GM12864 (cell line): Measurements from ENCODE around the gene RNF224.

Source experiments
- DNase-seq: peaks from one replicate; pipeline ENCODE4 v3.0.0-alpha.2; 2011; ENCODE audit warnings: low read depth
- H3K4me3 ChIP-seq: 2 replicates; pipeline ENCODE4 v1.5.1; 2011; ENCODE audit warnings: mild to moderate bottlenecking, low read depth, low read length, control low read depth
- CTCF ChIP-seq: IDR thresholded peaks from 2 replicates; pipeline ENCODE4 v1.5.1; 2011; ENCODE audit warnings: low read depth, mild to moderate bottlenecking, moderate library complexity, low read length, control low read depth, inconsistent platforms; ENCODE audit errors: missing control alignments

The RNF224 gene

GRCh38 chr9:137273611-137274320 is 46.5 kb downstream of the RNF224 start:
- TF ChIP-seq CTCF, result no peak
- H3K4me3 ChIP-seq, result no peak overlapping the region
- DNase-seq, result no peak

- no peak for DNase-seq
- no peak for TF ChIP-seq CTCF
- no peak overlapping the region for H3K4me3 ChIP-seq
Observed at GRCh38 chr9:137275203-137275587, 47.9 kb downstream of the RNF224 start.

GRCh38 chr9:137275588-137276472 is 48.5 kb downstream of the RNF224 start:
- no peak overlapping the region for H3K4me3 ChIP-seq
- no peak for TF ChIP-seq CTCF
- DNase-seq, result no peak

DNA sequence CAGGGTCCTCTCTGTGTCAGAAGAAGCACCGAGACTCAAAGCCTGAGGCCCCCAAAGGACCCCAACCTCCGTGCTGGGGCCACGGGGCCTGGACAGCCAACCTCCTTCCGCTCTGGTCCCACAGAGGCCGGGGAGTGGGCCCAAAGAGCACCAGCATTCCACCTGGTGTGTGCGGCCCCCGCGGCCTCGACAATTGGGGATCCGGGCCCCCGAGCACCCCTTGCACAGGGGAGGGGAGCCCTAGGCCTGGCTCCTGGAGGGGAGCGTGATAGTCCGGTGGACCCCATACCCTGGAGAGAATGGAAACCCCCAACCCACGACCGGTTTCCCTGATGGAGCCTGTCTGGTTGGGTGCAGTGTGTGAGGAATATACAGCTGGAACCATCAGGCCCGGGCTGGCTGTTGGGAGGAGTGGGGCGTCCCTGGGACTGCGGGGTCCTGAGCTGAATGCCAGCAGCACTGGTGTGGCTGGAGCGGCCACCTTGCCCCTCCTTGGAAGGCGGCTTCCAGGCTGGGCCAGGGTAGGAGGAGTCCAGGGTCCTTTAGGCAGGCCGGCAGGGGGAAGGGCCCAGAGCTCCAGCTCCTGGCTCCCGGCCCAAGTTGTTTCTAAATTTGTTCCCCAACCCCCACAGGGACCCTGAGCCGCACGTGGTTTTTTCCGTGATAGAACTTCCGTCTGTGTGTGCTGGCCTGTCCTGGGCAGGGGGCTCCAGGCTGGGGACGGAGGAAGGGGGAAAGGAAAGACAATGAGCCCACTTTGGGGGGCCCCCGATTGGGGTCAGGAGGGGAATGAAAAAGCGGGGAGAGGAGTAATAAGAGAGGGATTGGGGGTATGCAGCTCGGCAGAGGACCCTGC is 49.4 kb downstream of the RNF224 start:
- H3K4me3 ChIP-seq, result peak overlapping the region; percentile 69
- DNase-seq, result no peak
- TF ChIP-seq CTCF, result no peak

DNA sequence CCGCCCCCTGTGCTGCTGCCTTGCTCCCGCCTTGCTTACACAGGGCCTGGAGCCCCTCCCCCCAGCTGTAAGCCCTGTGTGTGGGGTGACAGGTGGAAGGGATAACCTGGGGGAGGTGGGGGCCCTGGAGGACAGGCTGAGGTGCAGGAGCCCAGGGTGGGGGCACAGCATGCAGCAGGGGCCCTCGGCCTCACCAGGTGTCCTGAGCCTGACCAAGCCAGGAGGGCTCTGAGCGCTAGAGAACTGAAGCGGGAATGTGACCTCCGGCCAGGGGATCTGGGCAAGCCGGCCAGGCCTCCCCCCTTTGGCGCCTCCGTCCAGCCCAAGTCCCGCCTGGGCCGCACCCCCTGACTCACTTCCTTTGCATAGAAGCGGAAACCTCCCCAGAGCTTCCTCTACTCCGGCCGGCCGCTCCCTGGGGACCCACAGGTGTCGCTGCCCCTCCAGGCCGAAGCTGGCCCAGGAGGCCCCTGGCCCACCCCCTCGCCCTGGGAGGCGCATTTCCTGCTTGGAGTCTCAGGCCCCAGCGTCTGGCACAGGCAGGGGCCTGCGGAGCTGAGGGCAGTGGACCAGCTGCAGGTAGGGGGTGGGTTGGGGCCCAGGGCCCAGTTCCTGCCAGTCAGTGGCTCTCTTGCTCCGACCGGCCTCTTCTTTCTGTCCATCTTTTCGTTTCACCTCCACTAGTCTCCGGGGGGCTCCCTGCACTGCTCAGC is 50.2 kb downstream of the RNF224 start, which contains the start of gene TOR4A:
Gene TOR4A (plus strand): TSS at position 398 of the 713 bp plus-strand sequence. CDS start 964 bp downstream, outside the sequence.
- H3K4me3 ChIP-seq, result peak within 1 kb of the TSS; percentile 69
- TF ChIP-seq CTCF, result no peak
- DNase-seq, result no peak

GRCh38 chr9:137278061-137278701 is 50.9 kb downstream of the RNF224 start:
- no peak for TF ChIP-seq CTCF
- H3K4me3 ChIP-seq, result peak overlapping the region; percentile 69
- DNase-seq, result no peak
